NCI-H146 (cell line): Measurements from ENCODE around the gene SBNO2.

Experiments
- DNase-seq: peaks from one replicate; lab custom pipeline; 2025; lab: John Stamatoyannopoulos, UW

The SBNO2 gene

DNA sequence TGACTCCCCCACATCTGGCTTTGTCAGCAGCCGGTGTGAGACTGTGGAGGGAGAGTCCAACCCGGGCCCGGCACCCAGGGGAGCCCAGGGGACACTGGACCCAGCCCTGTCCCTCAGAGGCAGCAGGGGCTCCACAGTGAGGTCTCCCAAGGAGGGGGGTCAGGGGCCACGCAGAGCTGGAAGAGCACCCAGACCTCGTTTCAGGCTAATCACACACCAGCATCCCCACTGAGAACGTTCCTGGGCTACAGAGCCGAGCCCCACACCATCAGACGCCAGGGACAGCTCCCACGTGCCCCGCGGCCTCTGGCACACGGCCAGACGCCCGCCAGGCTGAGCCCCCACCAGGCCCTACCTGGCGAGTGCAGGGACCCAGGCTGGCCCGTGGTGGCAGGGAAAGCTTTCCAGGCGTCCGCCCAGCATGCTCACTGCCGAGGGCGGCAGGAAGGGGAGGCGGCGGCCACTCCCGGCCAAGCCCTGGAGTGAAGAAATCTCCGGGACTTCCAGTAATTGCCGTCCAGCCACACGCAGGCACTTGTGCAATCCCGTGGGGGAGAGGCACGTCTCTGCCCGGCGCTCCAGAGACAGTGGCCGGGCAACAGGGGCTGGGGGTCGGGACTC, 19.2 kb downstream of the SBNO2 start:
- DNase-seq, result peak; percentile 12

DNA sequence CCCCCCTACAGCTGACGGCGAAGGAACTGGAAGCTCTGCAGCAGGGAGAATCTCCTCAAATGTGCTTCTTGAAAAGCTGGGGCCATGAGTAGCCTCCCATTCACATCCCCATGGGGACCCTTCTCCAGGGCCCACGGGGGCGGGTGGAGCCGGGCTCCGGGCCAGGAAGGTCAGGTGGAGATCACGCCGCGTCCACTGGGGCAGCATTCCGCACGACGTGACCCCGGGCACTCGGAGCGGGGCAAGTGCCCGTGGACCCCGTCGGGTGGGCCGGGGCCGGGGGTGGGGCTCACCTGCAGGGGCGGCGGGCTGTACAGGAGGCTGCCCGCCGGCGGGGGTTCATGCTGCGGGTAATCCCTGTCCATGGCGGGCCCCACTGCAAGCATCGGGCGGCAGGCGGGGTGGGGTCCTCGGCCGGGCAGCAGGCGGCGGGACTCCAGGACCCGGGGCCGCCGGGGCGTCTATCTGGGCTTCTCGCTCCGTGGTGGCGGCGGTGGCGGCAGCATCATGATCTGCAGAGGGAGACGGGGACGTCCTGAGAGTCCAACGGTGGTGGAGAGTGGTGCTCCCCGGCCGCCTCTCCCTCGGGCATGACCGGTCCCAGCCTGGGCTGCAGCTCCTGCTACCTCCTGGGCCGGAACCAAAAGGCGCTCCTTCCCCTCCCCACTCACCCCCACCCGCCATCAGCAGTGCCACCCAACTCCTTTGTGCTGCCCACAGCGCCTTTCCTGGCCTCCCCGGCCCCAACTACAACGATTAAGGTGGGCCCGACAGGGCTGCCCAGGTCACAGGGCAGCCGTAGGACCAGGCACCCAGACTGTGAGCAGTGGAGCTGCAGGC, 20.0 kb downstream of the SBNO2 start:
- no peak for DNase-seq

DNA sequence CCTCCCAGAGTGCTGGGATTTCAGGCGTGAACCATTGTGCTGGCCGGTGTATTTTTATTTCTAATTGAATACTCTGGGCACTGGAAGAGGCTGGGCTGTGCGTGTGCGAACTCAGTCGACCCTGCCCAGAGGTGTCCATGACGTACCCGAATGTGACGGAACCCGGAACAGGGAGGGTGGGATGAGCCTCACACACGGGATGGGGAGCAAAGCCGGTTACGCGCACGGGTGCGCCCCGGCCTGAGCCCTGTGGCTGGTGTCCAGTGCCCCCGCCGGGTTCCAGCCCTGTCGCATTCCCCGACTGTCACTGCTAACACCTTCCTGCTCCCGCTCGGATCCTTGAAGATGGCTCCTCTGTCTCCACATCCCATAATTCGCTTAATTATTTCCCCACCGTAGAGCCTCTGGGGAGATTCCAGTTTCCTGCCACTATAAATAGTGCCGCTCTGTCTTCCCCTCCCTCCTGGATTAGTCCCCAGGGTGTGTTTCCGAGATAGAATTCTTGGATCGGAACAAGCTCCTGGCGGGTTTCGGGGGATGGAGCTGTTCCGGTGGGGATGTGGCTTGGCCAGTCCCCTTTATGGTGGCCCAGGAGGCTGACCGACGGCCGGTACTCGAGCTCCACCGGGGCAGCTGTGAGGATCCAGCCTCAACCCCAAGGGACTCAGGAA, 22.0 kb downstream of the SBNO2 start:
- no peak for DNase-seq

DNA sequence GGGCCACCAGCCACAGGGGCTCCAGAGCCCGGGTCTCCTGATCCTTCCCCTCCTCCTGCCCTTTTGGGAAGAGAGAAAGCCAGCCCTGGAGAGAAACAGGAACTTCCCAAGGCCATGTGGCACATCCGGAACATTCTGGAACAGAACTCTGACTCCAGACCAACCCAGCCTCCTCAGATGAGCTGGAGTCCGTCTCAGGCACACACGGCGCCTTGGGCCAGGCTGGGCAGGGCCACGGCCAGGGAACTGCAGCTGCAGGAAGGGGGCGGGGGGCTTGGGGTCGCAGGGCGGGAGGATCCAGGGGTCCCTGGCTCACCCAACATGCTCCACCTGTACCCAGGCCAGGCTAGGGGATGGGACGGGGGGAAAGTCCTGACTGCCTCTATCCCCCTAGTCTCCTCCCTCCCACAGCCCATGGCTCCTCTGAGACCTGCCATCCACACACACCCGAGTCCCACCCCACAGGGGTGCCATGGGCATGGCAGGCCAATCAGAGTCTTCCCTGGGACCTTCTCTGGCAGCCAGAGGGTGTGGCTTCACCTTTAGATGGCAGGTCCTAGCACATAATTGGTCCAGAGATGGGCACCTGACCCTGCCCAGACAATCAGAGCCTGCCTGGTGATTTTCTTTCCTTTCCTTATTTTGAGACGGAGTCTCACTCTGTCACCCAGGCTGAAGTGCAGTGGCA, 22.9 kb downstream of the SBNO2 start:
- DNase-seq, result no peak

DNA sequence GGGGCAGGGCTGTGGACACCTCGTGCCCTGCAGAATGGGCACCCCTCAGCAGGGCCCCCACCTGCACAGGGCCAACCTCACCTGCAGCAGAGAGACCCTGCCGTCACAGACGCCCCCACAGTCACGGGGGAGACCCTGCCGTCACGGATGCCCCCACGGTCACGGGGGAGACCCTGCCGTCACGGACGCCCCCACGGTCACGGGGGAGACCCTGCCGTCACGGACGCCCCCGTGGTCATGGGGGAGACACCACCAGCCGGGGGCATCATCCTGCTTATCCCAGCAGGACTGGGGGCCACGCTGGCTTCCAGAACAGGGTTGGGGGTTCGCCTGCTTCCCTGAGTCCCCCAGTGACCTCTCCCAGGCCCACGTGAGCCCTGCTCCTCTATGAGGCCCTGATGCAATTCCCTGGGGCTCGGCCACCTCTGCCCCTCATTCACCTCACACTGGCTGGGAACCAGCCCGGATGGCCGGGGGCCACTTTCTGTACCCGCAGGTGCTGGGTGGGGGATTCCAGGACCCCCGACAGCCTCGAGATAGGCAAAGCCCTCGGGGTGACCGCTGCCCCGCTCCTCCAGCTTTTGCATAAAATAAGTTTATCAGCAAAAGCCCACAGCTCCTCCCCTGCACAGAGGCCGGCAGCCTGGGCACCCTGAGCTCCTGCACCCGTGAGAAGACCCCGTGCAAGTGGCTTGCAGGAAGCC, 23.6 kb downstream of the SBNO2 start:
- DNase-seq, result no peak

DNA sequence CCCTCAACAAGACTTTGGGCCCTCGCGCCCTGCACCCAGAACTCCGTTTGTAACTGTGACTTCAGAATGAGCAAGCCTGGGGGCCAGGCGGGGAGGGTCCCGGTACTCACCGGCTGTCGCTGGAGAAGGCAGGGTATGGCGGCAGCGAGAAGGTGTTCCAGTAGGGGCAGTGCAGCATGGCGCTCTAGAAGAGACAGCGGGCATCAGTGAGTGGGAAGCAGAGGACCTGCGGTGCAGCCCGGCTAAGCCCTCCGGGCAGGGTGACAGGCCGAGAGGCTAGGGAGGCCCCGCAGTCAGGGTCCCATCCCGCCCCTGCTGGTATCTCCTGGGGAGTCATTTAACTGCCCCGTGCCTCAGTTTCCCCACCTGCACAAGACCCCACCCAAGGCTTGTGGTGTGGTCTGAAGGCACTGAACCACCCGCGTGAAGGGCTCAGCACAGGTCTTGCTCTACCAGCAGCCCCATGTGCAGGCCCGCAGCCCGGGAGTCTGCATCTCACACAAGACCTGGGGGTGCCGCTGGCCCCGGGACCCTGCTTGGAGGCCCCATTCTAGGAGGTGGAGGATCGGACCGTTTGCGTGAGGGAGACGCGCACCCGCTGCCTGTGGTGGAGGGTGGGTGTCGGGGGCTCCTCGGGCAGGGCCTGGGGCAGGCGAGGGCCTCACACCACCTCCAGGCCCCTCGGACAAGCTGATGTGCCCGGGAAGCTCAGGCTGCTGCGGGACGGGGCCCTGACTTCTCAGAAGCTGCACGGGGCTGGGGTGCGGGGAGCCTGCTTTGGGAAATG, 24.6 kb downstream of the SBNO2 start:
- DNase-seq, result no peak

DNA sequence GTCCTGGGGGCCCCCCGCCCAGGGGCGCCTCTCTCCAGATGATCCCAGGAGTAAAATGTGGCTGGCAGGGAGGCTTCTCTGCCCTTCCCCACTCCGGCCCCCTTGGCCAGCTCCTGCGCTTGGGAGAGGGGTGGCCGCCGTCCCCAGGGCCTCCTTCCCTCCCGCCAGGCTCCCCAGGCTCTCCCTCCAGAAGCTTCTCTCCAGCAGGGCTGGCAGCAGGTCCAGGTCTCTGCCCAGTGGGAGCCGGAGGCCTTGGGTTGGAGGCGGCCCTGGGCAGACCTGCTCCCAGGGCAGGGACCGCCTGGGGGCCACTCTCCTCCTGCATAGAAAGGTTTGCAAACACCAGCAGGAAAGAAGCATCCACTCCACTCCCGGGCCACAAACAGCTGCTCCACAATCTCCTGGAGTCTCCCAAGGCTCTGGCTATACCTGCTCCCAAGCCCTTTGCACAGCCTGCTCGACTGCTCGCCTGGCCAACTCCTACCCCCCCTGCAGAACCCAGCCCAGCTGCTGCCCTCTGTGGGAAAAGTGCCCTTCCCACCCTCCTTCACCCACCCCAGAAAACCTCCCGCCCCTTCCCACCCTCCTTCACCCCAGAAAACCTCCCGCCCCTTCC, 26.0 kb downstream of the SBNO2 start:
- no peak for DNase-seq

DNA sequence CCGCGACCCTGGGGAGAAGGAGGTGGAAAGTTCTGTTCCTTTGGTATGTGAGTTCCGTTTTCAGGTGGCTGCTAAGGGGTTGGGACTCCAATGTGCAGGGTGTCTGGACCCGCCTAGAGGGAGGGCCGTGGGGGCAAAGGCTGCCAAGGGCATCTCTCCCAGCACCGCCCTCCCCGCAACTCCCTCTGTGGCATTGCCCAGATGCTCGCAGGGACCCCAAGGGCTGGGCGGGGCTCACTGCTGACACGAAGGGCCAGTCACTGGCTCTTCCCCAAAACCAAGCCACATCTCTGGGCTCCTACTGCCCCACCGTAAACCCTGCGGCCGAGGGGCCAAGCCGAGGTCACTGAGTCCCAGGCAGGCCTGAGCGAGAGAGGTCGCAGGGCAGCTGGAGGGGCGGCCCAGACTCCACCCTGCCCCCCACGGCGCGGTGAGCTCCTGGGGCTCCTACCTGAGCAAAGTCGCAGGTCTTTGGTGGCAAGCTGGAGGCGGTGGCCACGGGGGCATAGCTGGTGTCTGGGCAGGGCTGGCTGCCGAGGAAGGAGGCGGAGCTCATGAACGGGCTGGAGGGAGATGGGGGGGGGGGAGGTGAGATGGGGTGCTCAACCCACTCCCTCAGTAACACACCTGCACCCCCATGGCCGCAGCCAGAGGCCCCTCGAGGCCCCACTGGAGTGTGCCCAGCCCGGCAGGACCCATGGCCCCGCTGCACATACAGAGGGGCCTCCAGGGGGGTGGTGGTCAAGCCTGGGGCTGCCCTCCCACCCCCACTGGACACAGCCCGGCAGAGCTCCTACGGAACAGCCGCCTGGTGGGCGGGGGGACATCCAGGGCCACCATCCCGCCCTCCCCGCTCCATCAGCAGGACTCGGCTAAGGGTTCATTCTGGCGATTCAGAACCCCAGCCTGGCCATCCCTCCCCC, 26.9 kb downstream of the SBNO2 start:
- no peak for DNase-seq

DNA sequence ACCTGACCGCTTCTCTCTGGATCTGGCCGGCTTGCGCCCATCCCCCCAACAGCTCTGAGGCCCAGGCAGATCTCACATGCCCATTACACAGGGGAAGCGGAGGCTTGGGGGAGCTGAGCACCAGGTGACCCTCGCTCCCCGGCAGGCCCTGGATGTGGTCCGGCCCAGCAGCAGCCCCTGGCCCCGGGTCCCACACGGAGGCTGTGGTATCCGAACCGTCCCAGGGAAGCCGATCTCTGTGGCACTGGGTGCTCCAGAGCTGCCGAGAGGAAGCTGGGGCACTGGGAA, 27.7 kb downstream of the SBNO2 start:
- no peak for DNase-seq

DNA sequence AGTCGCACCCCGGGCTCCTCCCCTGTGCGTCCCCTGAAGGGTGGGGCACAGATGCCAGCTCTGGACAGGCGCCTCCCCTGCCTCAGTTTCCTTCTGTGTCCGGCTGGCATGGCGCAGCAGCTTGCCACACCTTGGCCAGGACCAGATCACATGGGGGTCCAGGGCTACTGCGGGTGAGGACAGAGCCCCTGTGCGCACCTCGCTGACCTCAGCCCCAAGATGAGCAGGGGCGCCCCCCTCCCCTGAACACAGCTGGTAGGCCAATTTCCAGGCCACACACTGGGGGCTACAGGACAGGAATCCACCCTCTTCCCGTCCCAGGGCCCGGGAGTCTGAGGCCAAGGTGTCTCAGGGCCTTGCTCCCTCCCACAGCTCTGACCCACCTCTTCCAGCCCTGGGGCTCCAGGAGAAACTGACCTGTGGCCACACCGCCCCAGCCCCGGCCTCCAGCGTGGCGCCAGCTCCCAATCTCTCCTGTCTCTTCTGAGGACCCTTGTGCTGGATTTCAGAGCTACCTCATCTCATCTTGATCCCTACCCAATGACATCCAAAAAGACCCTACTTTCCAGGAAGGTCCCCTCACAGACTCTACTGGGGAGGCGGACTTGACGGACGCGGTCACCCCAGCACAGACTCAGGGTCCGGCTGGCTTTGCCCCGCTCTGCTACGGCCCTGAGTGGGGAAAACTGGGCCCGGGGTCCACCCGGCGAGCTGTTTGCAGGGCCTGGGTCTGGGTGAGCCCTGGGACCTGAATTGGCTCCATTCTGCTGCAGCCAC, 28.2 kb downstream of the SBNO2 start:
- no peak for DNase-seq

DNA sequence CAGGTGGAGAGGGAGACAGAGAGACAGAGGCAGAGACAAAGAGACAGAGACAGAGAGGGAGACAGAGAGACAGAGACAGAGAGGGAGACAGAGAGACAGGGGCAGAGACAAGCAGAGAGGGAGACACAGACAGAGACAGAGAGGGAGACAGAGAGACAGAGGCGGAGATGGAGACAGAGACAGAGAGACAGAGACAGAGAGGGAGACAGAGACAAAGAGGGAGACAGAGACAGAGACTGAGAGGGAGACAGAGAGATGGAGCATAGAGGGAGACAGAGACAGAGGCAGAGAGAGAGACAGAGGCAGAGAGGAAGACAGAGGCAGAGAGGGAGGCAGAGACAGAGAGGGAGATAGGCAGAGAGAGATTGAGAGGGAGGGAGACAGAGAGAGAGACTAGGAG, 29.3 kb downstream of the SBNO2 start:
- no peak for DNase-seq

DNA sequence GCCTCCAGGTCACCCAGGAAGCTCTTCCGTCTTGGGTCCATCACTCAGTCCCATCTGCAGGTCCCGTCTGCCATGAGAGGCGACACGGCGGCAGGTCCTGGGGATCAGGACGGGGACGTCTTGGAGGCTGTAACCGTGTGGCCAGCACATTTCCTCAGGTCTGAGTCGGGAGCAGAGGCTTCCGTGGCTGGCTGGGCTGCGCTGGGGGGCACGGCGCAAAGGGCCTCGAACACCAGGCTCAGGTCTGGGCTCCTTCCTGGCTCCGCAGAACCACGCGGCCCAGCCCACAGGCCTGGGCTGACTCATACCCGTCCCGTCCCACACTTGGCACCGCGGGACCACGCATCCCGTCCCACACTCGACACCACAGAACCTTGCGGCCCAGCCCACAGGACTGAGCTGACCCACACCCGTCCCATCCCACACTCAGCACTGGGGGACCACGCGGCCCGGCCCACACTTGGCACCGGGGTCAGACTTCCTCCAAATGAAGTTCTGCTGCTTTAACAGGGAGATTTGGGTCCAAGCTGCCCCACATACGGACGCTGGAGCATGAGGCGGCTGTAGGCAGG, 30.2 kb downstream of the SBNO2 start:
- no peak for DNase-seq

DNA sequence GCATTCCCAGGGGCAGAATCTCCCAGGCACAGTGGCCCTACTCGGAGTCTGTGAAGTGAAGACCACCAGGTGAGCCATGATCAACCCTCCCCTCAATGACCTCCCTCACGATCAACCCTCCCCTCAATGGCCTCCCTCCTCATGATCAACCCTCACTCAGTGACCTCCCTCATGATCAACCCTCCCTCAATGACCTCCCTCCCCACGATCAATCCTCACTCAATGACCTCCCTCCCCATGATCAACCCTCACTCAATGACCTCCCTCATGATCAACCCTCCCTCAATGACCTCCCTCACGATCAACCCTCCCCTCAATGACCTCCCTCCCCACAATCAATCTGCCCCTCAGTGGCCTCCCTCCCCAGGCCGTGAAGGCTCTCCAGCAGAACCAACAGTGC, 32.1 kb downstream of the SBNO2 start:
- no peak for DNase-seq

DNA sequence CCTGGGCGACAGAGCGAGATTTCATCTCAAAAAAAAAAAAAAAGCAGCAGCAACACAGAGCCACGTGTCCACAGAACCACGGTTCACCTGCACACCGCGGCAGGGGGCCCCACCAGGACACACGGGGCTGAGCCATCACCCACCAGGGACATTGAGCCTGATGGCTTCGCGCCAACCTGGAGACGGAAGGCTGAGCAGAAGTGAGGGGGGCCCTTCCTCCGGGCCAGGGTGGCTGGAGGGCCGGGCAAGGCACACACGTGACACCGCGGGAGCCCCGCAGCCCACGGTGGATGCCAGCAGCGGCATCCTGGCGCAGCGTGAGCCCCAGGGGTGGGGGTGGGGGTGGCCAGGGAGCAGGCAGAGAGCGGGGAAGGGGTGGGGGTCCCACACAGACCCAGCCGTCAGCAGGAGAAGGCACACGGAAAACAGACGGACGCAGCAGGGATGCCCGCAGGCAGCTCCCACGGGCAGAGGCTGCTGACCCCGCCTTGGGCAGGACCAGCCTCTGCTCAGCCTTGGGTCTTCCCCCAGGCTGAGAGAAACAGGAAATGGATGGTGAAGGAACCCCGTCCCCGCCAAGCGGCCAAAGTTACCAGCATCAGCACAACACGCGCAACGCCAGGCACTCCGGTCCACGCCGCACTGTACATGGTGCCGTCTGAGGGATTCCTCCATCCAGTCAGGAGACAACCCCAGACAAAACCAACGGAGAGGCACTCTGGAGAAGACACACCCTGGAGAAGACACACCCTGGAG, 33.6 kb downstream of the SBNO2 start:
- no peak for DNase-seq

DNA sequence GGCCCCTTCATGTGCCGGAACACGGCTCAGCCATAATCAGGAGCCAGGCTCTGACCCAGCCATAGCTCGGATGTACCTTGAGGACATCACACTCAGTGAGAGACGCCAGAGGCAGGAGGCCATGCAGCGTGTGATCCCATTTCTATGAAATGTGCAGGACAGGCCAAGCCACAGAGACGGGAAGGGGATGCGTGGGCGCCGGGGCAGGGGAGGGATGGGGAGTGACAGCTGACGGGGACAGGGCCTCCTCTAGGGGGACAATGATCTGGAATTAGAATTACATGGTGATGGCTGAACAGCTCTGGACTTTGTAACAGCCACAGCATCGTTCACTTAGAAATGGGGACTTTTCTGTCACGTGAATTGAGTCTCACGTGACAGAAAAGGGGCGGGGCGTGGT, 34.9 kb downstream of the SBNO2 start:
- DNase-seq, result no peak

DNA sequence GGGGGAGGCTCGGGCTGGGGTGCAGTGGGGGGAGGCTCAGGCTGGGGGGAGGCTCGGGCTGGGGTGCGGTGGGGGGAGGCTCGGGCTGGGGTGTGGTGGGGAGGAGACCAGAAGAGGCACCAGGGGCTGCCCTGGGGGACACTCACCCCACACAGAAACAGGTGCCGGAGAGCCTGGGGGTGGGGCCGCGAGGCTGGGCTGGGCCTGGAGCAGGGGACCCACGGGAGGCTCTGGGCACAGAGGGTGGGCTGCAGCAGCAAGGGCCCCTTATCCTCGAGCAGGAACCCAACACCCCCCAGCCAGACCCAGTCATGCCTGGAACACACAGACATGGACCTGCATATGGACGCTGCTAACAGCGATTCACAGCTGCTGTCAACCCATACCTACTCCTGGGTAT, 35.9 kb downstream of the SBNO2 start:
- DNase-seq, result no peak

DNA sequence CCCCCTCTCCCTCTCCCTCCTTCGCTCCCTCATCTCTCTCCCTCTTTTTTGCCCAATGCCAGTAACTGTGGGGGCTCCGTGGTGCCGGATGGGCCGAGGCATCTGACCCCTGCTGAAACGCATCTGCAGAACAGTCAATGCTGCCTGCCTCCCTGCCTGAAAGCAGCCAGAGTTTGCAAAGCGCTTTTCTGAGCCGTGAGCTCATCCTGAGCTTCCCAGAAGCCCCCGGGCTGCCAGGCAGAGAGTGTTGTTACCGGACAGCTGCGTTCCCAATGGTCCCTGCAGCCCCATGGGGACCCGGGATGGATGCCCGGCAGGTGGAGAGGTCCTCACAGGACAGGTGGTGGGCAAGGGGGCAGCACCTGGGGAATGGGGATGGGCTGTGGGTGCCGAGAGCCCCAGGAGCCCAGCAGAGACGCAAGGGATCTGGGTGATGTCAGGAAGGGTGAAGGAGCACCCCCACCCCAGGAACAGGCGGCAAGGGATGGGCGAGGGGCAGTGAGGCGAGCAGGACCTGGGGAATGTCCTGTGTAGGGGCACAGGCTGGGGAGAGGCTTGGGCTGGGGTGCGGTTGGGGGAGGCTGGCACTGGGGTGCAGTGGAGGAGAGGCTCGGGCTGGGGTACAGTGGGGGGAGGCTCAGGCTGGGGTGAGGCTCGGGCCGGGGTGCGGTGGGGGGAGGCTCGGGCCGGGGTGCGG, 37.3 kb downstream of the SBNO2 start:
- DNase-seq, result peak; percentile 48
